NCI-H128 (cell line): Measurements from ENCODE around the gene TMEM209.
"Not testable (repeated sequence)": the region's sequence is repeated elsewhere in the genome, so short reads cannot be mapped to it uniquely, and the experiment has no call there.

Source experiments
- DNase-seq: peaks from one replicate; lab custom pipeline; 2025; ENCODE audit not compliant: unreplicated experiment; lab: John Stamatoyannopoulos, UW

The TMEM209 gene

DNA sequence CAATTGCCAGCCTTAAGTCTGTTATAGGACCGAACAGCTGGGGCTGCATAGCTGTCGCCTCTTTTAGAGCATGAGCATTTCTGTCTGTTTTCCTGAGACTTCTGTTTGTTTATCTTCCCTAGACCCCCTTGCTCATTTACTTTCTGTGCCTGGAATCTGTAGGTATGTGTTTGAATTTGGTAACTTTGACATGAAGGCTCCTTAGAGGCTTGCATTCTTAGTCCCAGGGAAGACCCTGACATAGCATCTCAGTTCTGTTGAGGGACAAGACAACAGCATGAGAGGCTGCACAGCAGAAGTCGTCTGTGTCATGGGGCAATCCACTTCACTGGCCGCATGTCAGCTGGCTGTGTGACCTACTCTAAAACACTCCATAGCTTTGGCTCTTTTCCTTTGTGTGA is 76.2 kb downstream of the TMEM209 start:
- DNase-seq, result no peak

- DNase-seq, result no peak
Measured at GRCh38 chr7:130127821-130128317, 77.3 kb downstream of the TMEM209 start.

GRCh38 chr7:130127404-130127803 is 77.8 kb downstream of the TMEM209 start:
- DNase-seq, result no peak

- not testable (repeated sequence) for DNase-seq
Measured at GRCh38 chr7:130126840-130127239, 78.4 kb downstream of the TMEM209 start.

- no peak for DNase-seq
Measured at GRCh38 chr7:130124711-130125110, 80.5 kb downstream of the TMEM209 start.

DNA sequence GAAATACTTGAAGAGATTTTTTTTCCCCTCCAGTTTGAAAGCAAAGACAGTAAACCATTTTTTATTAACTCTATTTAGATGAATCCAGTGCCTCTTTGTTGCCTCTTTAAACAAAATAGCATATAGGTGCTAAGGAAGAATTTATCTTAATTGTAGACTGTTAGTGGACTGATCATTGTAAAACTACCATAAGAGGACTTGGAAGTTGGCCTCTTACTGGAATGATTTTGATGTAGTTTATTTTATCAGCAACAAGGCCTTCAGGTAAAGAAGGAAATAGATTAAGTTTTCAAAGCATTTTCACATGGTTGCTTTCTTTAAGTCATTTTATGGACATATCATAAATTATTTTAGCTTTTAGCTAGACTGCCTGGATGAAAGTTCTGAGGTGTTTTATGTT is 81.7 kb downstream of the TMEM209 start:
- DNase-seq, result no peak

DNA sequence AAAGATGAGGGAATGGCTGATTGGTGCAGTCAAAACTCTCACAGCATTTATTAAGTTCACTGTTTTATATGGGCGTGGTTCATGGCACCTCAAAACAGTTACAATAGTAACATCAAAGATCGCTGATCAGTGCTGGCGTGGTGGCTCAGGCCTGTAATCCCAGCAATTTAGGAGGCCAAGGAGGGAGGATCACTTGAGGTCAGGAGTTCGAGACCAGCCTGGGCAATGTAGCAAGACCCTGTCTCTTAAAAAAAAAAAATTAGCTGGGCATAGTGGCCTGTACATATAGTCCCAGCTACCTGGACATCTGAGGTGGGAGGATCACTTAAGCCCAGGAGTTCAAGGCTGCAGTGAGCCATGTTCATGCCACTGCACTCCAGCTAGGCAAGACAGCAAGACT is 86.4 kb downstream of the TMEM209 start:
- DNase-seq, result no peak

- DNase-seq, result no peak
Measured at GRCh38 chr7:130118294-130118693, 86.9 kb downstream of the TMEM209 start.

DNA sequence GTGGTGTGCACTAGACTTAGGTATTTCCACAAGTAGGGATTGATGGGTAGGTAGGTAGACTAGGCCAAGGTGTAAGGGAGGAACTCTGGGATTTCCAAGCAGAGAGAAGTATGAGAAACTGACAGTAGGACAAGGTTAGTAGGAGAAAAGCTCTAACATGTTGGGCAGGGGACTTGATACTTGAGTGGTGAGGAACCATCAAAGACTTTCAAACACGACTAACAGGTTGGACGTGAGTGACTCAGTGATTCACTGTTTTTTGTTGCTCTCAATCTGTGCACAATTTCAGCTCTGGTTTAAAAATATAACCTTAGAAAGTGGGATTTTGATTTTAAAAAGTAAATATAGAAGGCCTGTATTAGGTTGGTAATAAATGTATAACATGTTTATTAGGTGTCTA is 90.4 kb downstream of the TMEM209 start:
- no peak for DNase-seq
